ENCODE measurements around the gene C1QL2.

DNA sequence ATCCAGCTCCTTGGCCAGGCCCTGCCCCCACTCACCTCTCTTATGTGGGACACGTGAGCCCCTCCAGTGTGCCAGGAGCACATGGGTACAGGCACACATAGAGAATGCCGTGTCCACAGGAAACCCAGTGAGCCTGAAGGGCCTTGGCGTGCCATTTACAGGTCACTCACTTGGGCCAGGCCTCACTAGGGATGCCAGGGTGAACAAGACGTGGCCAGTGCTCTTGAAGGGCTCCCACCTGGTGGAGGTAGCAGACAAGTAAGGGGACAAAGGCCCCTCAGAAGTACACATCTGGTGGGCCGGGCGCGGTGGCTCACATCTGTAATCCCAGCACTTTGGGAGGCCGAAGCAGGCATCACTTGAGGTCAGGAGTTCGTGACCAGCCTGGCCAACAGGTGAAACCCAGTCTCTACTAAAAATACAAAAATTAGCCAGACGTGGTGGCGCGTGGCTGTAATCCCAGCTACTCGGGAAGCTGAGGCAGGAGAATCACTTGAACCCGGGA is 15.1 kb upstream of the C1QL2 start:
- TF ChIP-seq CTCF (IDR thresholded peaks at IDR 0.05 in 4 of 5, conservative IDR thresholded peaks at IDR 0.05 in 1 of 5) (no peak), POLR2A (IDR thresholded peaks at IDR 0.05) (no peak)
